ENCODE results near the gene SLC22A31.

Gene SLC22A31

GRCh38 chr16:89163297-89163696, 37.0 kb downstream of the SLC22A31 start:
- no peak overlapping the region for H3K4me3 ChIP-seq (ENCODE audit: control insufficient read depth, low read depth, low read length)
- no peak for TF ChIP-seq CTCF (IDR thresholded peaks at IDR 0.05; ENCODE audit: control insufficient read depth, insufficient read depth, low read depth, low read length, missing control alignments)

GRCh38 chr16:89161763-89162713, 38.3 kb downstream of the SLC22A31 start:
- no peak overlapping the region for H3K4me3 ChIP-seq (ENCODE audit: control insufficient read depth, low read depth, low read length)
- no peak for TF ChIP-seq CTCF (IDR thresholded peaks at IDR 0.05; ENCODE audit: control insufficient read depth, insufficient read depth, low read depth, low read length, missing control alignments)
- no peak for DNase-seq (ENCODE audit: low read depth)

More at GRCh38 chr16:89163297-89163696, 37.0 kb downstream of the SLC22A31 start:
- no peak for DNase-seq (ENCODE audit: low read depth)

DNA sequence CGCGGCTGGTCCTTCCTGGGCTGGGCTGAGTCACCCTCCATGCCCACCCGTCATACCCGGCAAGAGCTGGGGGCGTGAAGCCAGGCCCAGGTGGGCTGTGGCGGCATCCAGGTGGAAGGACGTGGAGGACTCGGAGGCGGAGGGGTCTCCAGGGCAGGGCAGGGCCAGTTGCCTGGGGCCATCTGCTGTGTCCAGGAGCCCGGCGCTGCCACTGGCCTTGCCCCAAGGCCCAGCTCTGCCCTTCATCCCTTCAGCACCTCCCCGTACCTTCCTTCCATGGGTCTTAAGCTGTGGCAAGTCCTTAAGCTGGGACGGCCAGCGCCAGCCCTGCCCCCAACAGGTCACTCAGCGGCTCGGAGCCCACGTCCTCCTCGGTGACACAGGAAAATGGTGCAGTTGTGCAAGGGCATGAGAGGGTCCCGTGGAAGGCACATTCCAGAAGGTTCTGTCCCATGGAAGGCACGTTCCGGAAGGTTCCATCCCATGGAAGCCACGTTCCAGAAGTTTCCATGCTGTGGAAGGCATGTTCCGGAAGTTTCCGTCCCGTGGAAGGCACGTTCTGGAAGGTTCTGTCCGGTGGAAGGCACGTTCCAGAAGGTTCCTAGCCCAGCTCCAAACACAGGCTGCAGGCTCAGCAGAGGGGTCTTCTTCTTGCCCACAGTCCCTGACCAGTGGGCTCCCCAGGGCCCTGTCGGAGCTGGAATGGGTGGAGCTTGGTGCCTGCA, 39.2 kb downstream of the SLC22A31 start:
- no peak for TF ChIP-seq CTCF (IDR thresholded peaks at IDR 0.05; ENCODE audit: control insufficient read depth, insufficient read depth, low read depth, low read length, missing control alignments)
- DNase-seq (ENCODE audit: low read depth) = no peak
- H3K4me3 ChIP-seq (ENCODE audit: control insufficient read depth, low read depth, low read length) = no peak overlapping the region

GRCh38 chr16:89159850-89160354, 40.4 kb downstream of the SLC22A31 start:
- no peak for TF ChIP-seq CTCF (IDR thresholded peaks at IDR 0.05; ENCODE audit: control insufficient read depth, insufficient read depth, low read depth, low read length, missing control alignments)
- DNase-seq (ENCODE audit: low read depth) = no peak
- no peak overlapping the region for H3K4me3 ChIP-seq (ENCODE audit: control insufficient read depth, low read depth, low read length)

- H3K4me3 ChIP-seq (ENCODE audit: control insufficient read depth, low read depth, low read length) = no peak overlapping the region
- no peak for DNase-seq (ENCODE audit: low read depth)
- no peak for TF ChIP-seq CTCF (IDR thresholded peaks at IDR 0.05; ENCODE audit: control insufficient read depth, insufficient read depth, low read depth, low read length, missing control alignments)
Measured at GRCh38 chr16:89159066-89159849, 41.1 kb downstream of the SLC22A31 start.

- TF ChIP-seq CTCF (IDR thresholded peaks at IDR 0.05; ENCODE audit: control insufficient read depth, insufficient read depth, low read depth, low read length, missing control alignments) = no peak
- no peak overlapping the region for H3K4me3 ChIP-seq (ENCODE audit: control insufficient read depth, low read depth, low read length)
- DNase-seq (ENCODE audit: low read depth) = no peak
Measured at GRCh38 chr16:89157778-89158177, 42.6 kb downstream of the SLC22A31 start.

Data from AG09309 (cell line).